Subcutaneous abdominal adipose tissue (tissue), 5 donors: ENCODE measurements around the gene TNC.

Source experiments
- H3K27ac ChIP-seq: one replicate; pipeline ENCODE4 v1.7.0; 2013; ENCODE audit warnings: low read depth, mild to moderate bottlenecking, inconsistent platforms, low read length, moderate library complexity
- H3K27me3 ChIP-seq, 5 donors: one replicate each; pipeline ENCODE4 v1.7.0; 2013; ENCODE audit warnings: low read length in 5 of 5, inconsistent platforms in 1 of 5; ENCODE audit not compliant: control insufficient read depth in 5 of 5, insufficient read depth in 4 of 5
- H3K36me3 ChIP-seq, 5 donors: one replicate each; pipeline ENCODE4 v1.7.0; 2013; ENCODE audit warnings: low read length in 5 of 5; ENCODE audit not compliant: control insufficient read depth in 5 of 5, insufficient read depth in 5 of 5
- H3K4me1 ChIP-seq, 5 donors: one replicate each; pipeline ENCODE4 v1.7.0; 2013; ENCODE audit warnings: low read length in 5 of 5, mild to moderate bottlenecking in 3 of 5, moderate library complexity in 1 of 5; ENCODE audit not compliant: control insufficient read depth in 5 of 5, insufficient read depth in 5 of 5
- H3K4me3 ChIP-seq, 5 donors: one replicate each; pipeline ENCODE4 v1.7.0; 2013; ENCODE audit warnings: low read length in 5 of 5, low read depth in 1 of 5
- H3K9ac ChIP-seq, 5 donors: one replicate each; pipeline ENCODE4 v1.7.0; 2013; ENCODE audit warnings: low read length in 5 of 5, mild to moderate bottlenecking in 4 of 5, moderate library complexity in 3 of 5
- H3K9me3 ChIP-seq, 5 donors: one replicate each; pipeline ENCODE4 v1.7.0; 2013; ENCODE audit warnings: low read length in 5 of 5; ENCODE audit not compliant: control insufficient read depth in 5 of 5
- donor health status: healthy.
- donor health status: healthy.
- donor health status: healthy.
- donor health status: healthy.
- donor health status: healthy.

TNC gene

GRCh38 chr9:115039516-115040120 lies 78.3 kb downstream of the TNC start:
- no peaks in the 10 kb centered on the region for H3K9me3 ChIP-seq
- peaks cover 4 to 26% (median 15%) of the 10 kb centered on the region in 5 donors for H3K4me1 ChIP-seq
- no peaks in the 10 kb centered on the region for H3K36me3 ChIP-seq
- no peak overlapping the region for H3K27ac ChIP-seq
- no peak overlapping the region for H3K9ac ChIP-seq
- H3K4me3 ChIP-seq, result no peak overlapping the region
- H3K27me3 ChIP-seq, result peaks cover 0 to 3% (median 0%) of the 10 kb centered on the region in 5 donors

DNA sequence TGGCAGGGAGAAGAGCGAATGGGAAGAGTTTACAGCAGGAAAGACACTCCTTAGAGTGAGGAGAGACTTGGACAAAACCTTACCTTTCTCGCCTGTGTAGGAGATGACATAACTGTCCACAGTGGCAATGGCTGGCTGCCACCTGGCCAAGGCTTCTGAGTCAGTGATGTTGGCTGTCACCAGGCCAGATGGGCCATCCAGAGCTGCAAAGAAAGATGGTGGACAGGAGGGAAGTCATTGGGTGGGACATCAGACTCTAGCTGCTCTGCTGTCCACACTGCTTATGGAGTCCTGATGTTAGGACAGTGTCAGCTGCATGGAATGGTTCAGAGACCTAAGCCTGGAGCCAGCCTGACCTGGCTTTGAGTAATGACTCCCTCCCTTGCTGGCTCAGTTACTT lies 79.8 kb downstream of the TNC start:
- no peaks in the 10 kb centered on the region for H3K9me3 ChIP-seq
- no peak overlapping the region for H3K4me3 ChIP-seq
- no peaks in the 10 kb centered on the region for H3K36me3 ChIP-seq
- no peak overlapping the region for H3K9ac ChIP-seq
- H3K4me1 ChIP-seq, result peaks cover 4 to 24% (median 15%) of the 10 kb centered on the region in 5 donors
- H3K27ac ChIP-seq, result no peak overlapping the region
- H3K27me3 ChIP-seq, result no peaks in the 10 kb centered on the region

DNA sequence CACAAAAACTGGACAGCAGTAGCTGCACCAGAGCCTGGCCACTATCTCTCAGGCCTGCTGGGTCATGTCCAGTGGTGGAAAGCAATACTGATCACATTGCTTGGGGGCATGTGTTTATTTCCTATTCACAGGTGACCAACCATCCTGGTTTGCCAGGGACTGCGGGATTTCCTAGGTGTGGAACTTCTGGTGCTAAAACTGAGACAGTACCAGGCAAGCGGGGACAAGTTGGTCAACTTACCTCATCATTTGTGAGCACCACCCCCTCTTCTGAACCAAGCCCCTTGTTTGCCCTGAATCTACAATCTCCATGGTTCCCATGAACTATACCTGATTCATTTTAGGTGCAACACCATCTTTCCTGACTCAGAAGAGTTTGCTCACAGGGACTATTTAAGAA lies 81.3 kb downstream of the TNC start:
- no peaks in the 10 kb centered on the region for H3K27me3 ChIP-seq
- no peak overlapping the region for H3K4me3 ChIP-seq
- no peak overlapping the region for H3K27ac ChIP-seq
- H3K9ac ChIP-seq, result no peak overlapping the region
- no peaks in the 10 kb centered on the region for H3K36me3 ChIP-seq
- H3K9me3 ChIP-seq, result no peaks in the 10 kb centered on the region
- H3K4me1 ChIP-seq, result peaks cover 4 to 21% (median 12%) of the 10 kb centered on the region in 5 donors

- no peak overlapping the region for H3K4me3 ChIP-seq
- H3K9ac ChIP-seq, result no peak overlapping the region
- H3K27me3 ChIP-seq, result no peaks in the 10 kb centered on the region
- H3K9me3 ChIP-seq, result no peaks in the 10 kb centered on the region
- no peaks in the 10 kb centered on the region for H3K36me3 ChIP-seq
- H3K4me1 ChIP-seq, result peaks cover 4 to 21% (median 12%) of the 10 kb centered on the region in 5 donors
- H3K27ac ChIP-seq, result no peak overlapping the region
These were observed 81.9 kb downstream of the TNC start for GRCh38 chr9:115035841-115036612.

DNA sequence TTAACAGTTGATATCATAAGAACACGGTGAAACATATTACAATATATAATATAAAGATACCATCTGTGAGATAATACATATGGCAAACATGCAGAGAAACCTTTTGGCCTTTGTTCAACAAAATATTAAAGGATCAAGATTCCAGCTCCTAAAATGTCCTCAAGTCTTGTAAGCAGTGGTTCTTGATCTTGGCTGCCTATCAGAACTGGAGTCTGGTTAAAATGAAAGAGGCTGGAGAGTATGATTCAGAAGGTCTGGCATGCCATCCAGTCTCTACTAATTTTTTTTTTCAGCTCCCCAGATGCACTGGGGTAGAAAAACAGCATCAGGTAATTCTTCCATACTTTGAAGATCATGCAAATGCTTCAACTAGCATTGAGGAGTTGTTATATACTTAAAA lies 83.2 kb downstream of the TNC start:
- no peaks in the 10 kb centered on the region for H3K27me3 ChIP-seq
- H3K9me3 ChIP-seq, result no peaks in the 10 kb centered on the region
- no peak overlapping the region for H3K4me3 ChIP-seq
- H3K9ac ChIP-seq, result no peak overlapping the region
- H3K36me3 ChIP-seq, result no peaks in the 10 kb centered on the region
- no peak overlapping the region for H3K27ac ChIP-seq
- H3K4me1 ChIP-seq, result peaks cover 4 to 21% (median 12%) of the 10 kb centered on the region in 5 donors

DNA sequence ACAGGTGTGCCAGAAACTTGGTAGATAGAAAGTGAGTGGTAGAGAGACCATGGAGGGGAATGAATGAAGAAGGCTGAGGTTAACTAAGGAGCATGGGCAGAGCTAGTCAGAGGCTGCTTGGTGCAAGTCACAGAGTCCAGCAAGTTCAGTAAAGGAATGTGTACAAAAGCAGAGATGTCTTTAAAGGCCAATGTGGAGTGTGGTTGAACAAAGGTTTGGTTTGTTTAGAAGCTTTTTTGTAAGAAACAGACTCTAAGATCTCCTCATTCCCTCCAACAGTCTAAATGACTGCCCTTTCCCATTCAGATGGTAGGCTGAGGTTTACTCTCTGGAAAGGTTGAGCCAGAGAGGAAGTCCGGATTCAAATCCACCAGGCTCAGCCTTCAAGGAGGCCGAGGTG lies 84.2 kb downstream of the TNC start:
- H3K27ac ChIP-seq, result no peak overlapping the region
- peaks cover 4 to 17% (median 12%) of the 10 kb centered on the region in 5 donors for H3K4me1 ChIP-seq
- H3K36me3 ChIP-seq, result no peaks in the 10 kb centered on the region
- H3K27me3 ChIP-seq, result no peaks in the 10 kb centered on the region
- H3K9ac ChIP-seq, result no peak overlapping the region
- no peak overlapping the region for H3K4me3 ChIP-seq
- H3K9me3 ChIP-seq, result no peaks in the 10 kb centered on the region

DNA sequence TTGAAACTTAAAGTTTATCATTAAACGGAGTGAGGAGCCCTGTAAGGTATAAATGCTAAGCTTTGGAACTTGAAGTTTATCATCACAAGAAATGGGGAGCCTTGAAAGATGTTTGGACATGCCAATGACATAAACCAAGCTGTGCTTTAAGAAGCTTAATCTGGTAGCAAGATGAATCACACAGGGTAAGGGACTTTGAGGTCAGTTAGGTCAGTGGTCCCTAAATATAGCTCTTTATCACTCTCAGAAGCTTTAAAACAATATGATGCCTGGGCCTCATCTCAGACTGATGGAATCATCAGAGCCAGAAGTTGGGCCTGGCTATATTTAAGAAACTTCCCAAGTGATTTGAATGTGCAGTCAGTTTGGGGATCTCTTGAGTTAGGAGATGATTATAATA lies 85.7 kb downstream of the TNC start:
- peaks cover 4 to 17% (median 12%) of the 10 kb centered on the region in 5 donors for H3K4me1 ChIP-seq
- no peak overlapping the region for H3K9ac ChIP-seq
- no peaks in the 10 kb centered on the region for H3K36me3 ChIP-seq
- H3K27me3 ChIP-seq, result no peaks in the 10 kb centered on the region
- H3K9me3 ChIP-seq, result no peaks in the 10 kb centered on the region
- no peak overlapping the region for H3K27ac ChIP-seq
- no peak overlapping the region for H3K4me3 ChIP-seq

DNA sequence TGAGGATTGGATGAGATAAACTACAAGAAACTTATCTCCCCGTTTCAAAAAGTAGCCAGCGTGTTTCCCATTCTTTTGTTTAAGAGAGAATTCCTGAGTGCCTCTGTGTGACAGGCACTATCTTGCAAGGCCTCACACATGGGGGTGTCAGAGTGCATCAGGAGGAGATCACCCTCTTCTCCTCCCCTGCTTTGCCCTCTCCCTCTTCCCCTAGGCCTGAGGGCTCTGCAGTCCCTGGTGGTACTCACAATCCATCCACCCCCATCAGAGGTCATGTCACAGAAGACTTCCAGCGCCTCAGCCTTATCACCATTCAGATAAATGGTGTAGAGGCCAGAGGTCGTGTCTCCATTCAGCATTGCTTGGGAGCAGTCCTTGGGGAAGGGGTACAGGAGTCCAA lies 88.0 kb downstream of the TNC start:
- Histone ChIP-seq H3K9ac (no peak overlapping the region), H3K4me1 (peaks cover 0 to 2% (median under 1%) of the 10 kb centered on the region in 5 donors), H3K36me3 (no peaks in the 10 kb centered on the region), H3K27me3 (no peaks in the 10 kb centered on the region), H3K9me3 (no peaks in the 10 kb centered on the region), H3K4me3 (no peak overlapping the region), H3K27ac (no peak overlapping the region)

DNA sequence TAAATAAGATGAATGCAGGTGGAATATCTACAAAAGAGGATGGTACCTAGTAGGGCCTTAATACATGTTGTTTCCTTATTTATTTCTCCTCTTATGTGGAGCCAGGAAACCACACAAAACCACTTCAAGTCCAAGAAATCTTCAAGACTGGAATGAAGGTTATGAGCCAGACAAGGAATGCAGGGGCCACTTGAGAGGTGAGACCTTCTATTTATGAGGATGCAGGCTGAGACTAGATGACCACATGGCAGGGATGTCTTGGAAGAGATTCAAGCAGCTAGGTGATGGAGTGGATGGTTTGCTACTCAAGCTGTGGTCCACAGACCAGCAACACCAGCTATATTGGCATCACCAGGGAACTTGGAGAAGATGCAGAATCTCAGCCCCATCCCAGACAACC lies 92.2 kb downstream of the TNC start:
- H3K9ac ChIP-seq, result no peak overlapping the region
- H3K36me3 ChIP-seq, result no peaks in the 10 kb centered on the region
- H3K27ac ChIP-seq, result no peak overlapping the region

GRCh38 chr9:115024925-115025535 lies 92.9 kb downstream of the TNC start:
- Histone ChIP-seq H3K4me1 (no peaks in the 10 kb centered on the region), H3K27me3 (no peaks in the 10 kb centered on the region), H3K9ac (no peak overlapping the region), H3K9me3 (no peaks in the 10 kb centered on the region), H3K36me3 (no peaks in the 10 kb centered on the region), H3K4me3 (no peak overlapping the region), H3K27ac (no peak overlapping the region)

More for the DNA sequence above, 92.2 kb downstream of the TNC start:
- H3K4me3 ChIP-seq, result no peak overlapping the region
- H3K27me3 ChIP-seq, result no peaks in the 10 kb centered on the region
- no peaks in the 10 kb centered on the region for H3K4me1 ChIP-seq
- H3K9me3 ChIP-seq, result no peaks in the 10 kb centered on the region
